Inflammatory macrophage (primary cell): ENCODE data around the gene CCDC33.

Experiments
- DNase-seq, 2 donors: peaks; one replicate each; pipeline ENCODE4 v3.0.0-alpha.2; 2020 to 2022

Gene CCDC33

GRCh38 chr15:74231475-74231874, 4.7 kb upstream of the CCDC33 start:
- DNase-seq = no peak

- no peak for DNase-seq
Measured at GRCh38 chr15:74233373-74233772, 2.8 kb upstream of the CCDC33 start.

- peak in 1 of 2 donors; percentile 19 for DNase-seq
Measured at GRCh38 chr15:74233851-74234597, 2.1 kb upstream of the CCDC33 start.

GRCh38 chr15:74234598-74234875, 1.6 kb upstream of the CCDC33 start:
- no peak for DNase-seq

GRCh38 chr15:74239051-74239705, 3.1 kb downstream of the CCDC33 start:
- no peak for DNase-seq

DNA sequence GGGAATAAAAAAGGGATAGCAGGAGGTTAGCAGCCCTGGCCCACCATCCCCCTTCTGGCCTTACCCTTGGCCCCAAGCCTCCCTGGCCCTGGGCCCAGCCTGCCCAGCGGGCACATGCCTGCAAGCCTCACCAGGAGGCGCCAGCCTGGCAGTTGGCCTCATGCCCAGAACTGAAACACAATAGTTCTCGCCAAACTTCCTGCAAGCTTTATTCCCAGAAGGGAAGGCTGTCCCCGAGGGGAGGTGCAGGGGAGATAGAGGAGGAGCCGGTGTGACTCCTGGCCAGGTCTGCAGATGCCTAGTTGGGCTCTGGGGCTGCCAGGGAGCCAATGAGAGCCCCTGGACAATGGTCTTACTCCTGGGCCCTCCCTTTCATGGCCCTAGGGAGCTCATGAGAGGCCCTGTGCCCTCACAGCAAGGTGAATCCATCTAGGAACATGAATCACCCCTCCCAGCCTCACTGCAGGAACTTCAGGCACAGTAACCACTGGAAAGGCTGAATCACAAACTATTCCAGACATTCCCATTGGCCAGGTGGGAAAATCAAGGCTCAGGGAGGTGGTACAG, 4.0 kb downstream of the CCDC33 start:
- no peak for DNase-seq

GRCh38 chr15:74240897-74241614, 4.9 kb downstream of the CCDC33 start:
- DNase-seq = no peak

GRCh38 chr15:74242441-74243185, 6.5 kb downstream of the CCDC33 start:
- DNase-seq = no peak

GRCh38 chr15:74243431-74243830, 7.3 kb downstream of the CCDC33 start:
- DNase-seq = no peak

- DNase-seq = no peak
Measured at GRCh38 chr15:74244822-74245341, 8.8 kb downstream of the CCDC33 start.

- no peak for DNase-seq
Measured at GRCh38 chr15:74245342-74245931, 9.3 kb downstream of the CCDC33 start.

GRCh38 chr15:74250266-74250665, 14.1 kb downstream of the CCDC33 start:
- DNase-seq = no peak

GRCh38 chr15:74251131-74251811, 15.1 kb downstream of the CCDC33 start:
- DNase-seq = no peak

GRCh38 chr15:74252291-74252690, 16.2 kb downstream of the CCDC33 start:
- no peak for DNase-seq

- no peak for DNase-seq
Measured at GRCh38 chr15:74252721-74253120, 16.6 kb downstream of the CCDC33 start.

GRCh38 chr15:74253211-74253921, 17.2 kb downstream of the CCDC33 start:
- DNase-seq = no peak

GRCh38 chr15:74257105-74257504, 21.0 kb downstream of the CCDC33 start:
- DNase-seq = no peak

DNA sequence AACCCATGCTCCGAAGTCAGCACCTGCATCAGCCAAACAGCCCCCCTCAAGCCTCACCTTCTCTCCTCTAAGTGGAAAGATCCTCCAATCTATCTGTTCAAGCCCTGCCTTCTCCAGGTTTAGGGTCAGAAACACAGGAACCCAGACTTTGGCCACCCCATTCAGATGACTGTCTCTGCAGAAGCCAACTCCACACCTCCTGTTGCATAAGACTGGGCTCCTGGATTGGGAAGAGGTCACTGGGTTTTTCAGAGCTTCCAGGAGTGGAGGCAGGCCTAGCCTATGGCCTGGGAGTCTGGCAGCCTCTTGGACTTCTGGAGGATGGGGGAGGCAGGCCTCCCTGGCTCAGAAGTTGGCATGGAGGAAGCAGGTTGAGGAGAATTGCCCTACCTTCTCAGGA, 21.5 kb downstream of the CCDC33 start:
- no peak for DNase-seq

DNA sequence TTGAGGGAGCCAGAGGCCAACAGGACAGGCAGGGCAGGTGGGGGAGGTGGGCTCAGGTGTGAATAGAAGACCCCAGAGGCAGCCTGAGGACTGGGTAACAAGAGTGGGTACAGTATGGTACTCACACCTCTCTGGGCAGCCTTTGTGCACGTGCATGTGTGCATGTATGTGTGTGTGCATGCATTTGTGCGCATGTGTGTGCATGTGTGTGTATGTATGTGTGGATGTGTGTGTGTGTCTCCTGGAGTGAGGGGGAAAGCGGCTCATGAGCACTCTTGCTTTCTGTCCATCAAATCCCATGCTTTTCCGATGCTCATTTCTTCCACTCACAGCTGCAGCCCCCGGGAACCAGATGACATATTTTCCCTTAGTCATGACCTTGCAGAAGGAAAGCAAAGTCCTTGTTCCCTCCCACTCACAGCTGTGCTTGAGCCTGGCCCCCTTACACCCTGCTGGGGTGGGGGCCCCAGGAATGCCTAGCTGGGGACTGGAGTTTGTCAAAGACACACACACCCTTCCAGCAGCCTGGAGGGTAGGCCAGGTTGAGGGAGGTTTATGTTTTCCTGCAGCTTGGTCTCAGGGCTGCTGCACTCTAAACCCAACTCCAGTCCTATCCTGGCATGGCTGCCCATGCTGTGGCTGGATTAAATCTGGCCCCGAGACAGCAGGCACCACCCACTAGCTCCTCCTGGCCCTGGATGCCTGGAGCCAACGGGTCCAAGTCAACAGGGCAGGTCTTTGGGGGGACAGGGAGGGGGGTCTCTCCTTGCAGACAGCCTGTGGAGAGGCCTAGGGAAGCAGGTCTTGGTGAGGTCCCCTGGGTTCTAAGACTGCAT, 22.5 kb downstream of the CCDC33 start:
- no peak for DNase-seq

GRCh38 chr15:74259292-74259648, 23.1 kb downstream of the CCDC33 start:
- DNase-seq = no peak
